Left renal pelvis (tissue), 4 donors: ENCODE results near the gene ZMIZ1. TPM values are rescaled to one million over a fixed set of nuclear protein-coding genes. Genes with fewer than 3 reads are reported as not detected.

Experiments
- DNase-seq, 4 donors: peaks; one replicate each; pipeline ENCODE4 v3.0.0-alpha.2; 2013; ENCODE audit warnings: low read depth in 4 of 4, low spot score in 3 of 4
- polyA plus RNA-seq, 4 donors: library from polyadenylated mRNA; unstranded; fragments of 120-200 nt; gene quantifications; one replicate each; pipeline ENCODE4 v1.2.1, GENCODE V29; 2013; ENCODE audit not compliant: insufficient read length in 4 of 4

The ZMIZ1 gene
- polyA plus RNA-seq, 4 donors = 72.7 to 108 (median 72.8) TPM

- DNase-seq = no peak
Observed at GRCh38 chr10:79196470-79197461, 128.0 kb downstream of the ZMIZ1 start.

GRCh38 chr10:79197558-79197957, 128.8 kb downstream of the ZMIZ1 start:
- DNase-seq = no peak

DNA sequence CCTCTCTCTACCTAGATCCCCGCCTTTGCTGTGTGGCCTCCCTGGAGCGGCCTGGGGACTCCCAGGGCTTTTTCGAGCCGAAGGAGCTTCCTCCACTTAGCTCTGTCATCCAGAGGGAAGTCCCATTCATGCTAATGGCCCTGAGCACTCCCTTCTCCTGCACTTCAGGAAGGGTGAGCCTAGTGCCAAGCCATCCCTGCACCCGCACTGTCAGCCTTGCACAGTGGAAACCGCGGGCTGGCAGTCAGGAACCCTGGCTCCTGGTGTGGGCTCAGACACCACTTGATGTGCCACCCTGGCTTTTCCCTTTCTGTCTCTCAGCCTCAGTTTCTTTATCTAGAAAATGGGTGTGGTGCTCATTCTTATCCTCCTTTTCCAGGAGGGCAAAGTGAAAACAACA, 131.6 kb downstream of the ZMIZ1 start:
- no peak for DNase-seq

DNA sequence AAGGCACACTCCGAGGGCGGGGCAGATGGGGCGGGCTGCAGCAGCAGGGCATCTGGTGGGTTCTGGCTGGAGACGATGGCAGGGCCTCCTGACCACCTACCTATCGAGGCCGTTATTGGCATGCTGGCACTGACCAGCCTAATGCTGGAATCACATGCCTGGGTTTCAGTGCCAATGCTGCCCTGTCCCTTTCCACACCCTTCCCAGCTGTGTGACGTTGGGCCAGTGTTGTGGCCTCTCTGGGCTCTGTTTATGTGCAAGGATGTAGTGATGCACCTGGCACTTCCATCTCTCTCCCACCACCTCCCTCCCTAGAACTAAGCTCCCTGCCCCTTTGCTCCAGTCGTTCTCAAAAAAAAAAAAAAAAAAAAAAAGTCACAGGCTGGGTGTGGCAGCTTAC, 132.9 kb downstream of the ZMIZ1 start:
- DNase-seq = no peak

DNA sequence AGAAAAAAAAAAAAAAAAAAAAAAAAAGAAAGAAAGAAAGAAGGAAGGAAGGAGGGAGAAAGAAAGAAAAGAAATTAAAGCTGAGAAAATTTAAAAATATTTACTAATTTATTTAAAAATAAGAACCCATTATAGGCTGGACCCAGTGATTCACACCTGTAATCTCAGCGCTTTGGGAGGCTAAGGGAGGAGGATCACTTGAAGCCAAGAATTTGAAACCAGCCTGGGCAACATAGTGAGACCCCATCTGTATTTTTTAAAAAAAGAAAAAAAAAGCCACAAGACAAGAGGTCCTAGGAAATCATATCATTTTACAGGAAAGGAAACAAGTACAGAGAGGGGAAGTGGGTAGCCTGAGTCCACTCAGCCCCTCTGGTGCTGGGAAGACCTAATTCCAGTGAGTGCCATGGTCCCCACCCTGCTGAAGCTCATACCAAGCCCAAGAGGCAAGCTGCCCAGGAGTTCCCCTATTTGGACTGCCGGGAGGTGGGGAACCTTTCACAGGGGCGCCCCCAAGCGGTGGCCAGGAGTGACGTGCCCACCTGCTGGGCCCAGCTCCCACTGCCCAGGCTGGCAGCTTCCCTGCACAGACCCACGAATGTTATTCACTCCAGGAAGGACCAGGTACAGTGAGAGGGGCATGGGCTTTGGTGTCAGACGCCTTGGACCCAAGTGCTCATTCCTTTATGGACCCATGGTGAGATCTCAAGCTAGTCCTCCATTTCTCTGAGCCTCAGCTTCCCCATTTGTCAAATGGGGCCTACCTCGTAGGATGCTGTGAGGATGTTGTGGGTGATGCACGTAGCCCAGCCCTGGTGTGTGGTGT, 133.6 kb downstream of the ZMIZ1 start:
- no peak for DNase-seq

GRCh38 chr10:79203014-79203644, 134.4 kb downstream of the ZMIZ1 start:
- no peak for DNase-seq

- DNase-seq = peak in 1 of 4 donors; percentile 79
Observed at GRCh38 chr10:79203833-79204232, 135.1 kb downstream of the ZMIZ1 start.

DNA sequence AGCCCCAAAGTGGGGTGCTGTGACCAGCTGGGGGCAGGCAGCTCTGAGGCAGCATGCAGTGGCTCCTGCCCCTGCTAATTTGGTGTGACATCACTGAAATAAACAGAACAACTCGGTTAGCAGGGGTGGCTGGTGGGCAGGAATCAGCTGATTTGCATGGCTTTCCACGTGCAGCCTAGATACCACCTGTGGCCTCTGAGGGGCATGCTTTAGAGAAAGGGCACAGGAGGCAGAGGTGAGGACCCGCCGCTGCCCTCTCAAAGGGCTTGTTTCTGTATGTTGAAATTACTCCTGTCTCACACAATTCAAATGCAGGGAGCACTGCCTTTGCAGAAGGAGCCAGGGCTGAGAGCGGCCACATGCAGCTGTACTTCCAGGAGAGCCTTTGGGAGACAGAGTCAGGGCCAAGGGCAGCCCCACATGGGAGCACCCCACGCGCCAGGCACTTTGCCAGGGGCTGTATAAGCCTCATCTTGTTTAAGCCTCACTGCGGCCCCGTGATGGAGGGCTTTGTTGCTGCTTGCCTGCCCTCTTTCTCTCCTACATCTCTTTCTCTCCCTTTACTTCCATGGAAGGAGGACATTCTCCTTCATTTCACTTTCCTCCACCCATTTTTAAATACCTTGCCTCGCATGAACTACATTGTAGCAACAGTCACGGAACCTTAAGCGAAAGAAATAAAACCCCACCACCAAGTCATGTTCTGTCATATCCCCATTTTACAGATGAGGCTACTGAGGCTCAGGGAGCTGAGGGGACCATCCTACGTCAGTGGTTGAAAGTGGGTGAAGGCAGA, 137.7 kb downstream of the ZMIZ1 start:
- DNase-seq = no peak

DNA sequence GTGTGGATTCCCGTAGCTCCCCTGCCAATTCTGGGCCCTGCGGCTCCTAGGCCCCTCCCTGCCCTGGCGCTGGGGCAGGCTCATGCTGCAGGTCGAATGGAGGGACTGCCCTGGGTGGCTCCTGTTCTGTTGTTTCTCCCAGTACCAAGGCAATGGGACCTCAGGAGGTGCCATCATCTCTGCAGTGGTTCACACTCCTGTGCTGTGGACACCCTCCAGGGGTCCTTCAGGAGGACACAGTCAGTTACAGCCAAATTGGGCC, 138.3 kb downstream of the ZMIZ1 start:
- no peak for DNase-seq

GRCh38 chr10:79207726-79208125, 139.0 kb downstream of the ZMIZ1 start:
- no peak for DNase-seq

- DNase-seq = no peak
Observed at GRCh38 chr10:79208251-79208983, 139.7 kb downstream of the ZMIZ1 start.

GRCh38 chr10:79209340-79209739, 140.6 kb downstream of the ZMIZ1 start:
- DNase-seq = no peak

- DNase-seq = no peak
Observed at GRCh38 chr10:79209831-79210230, 141.1 kb downstream of the ZMIZ1 start.

DNA sequence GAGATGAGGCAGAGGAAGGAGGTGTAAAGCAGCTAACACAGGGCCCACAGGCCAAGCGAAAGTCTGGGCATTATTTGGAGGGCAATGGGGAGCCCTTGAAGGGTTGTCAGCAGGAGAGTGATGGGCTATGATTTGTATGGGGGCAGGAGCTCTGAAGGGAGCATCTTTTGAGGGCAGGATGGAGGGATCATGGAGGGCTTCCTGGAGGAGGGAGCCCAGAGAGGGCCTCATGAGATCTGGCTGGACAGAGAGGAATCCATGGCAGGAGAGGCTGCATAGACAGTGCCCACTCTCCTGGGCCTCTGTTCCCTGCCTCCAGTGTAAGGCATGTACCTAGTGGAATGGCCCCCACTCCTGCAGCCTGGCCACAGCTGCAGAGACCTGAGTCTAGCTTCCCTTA, 141.9 kb downstream of the ZMIZ1 start:
- no peak for DNase-seq

DNA sequence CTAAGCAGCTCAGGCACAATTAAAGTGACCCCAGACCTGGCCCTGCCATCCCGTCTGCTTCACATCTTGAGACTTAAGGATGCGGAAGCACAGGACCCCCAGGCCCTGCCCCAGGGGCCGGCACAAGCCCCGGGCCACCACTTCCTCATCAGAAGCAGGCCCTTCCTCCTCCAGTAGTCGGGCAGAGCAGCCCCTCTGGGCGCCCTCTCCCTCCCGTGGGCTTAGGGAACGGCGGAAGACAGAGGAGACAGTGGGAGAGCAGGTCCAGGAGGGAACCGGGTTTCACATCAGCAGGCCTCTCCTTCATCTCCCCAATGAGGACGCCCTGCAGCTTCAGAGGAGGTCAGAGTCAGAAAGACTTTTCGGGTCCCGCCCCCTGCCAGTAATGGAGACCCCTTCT, 142.8 kb downstream of the ZMIZ1 start:
- DNase-seq = no peak

DNA sequence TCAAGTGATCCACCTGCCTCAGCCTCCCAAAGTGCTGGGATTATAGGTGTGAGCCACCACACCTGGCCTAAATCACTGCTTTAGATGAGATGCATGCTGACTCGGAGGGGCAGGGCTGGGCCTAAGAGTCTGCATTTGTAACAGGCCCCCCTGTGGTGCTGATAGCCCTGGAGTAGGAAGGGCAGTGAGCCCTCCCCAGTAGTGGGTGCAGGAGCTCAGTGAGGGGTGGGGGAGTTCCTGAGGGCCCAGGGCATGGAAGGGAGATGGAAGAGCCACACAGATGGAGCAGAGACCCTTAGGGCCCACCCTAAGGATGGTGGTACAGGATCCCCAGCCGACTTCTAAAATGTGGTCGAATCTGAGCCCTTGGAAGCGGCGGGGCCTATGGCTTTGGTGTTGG, 146.8 kb downstream of the ZMIZ1 start:
- no peak for DNase-seq

DNA sequence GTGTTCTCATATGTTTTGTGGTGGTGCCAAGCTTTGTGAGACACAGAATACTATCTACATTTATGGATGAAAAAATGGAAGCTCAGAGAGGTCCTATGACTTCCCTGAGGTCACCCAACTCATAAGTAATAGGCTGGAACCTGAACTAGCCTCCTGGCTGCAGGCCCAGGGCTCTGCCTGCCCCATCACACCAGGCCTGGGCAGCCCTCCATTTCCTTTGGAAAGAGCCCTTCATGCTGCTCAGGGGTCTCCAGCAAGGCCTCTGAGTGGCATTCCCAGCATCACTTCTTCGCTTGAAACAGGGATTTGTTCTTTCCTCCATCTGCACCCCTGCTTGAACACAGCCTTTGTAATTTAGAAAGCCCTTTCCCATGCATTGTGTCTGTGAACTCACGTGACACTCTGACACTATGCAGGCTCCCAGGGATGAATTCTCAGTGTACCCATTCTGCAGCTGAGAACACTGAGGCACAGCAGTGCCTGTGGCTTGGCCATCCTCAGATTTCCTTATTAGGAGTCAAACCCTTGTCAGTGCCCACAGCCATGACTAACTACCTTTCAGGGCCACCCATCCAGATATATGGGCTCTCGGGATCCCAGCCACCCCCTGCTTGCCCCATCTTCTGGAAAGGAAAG, 150.7 kb downstream of the ZMIZ1 start:
- DNase-seq = no peak

DNA sequence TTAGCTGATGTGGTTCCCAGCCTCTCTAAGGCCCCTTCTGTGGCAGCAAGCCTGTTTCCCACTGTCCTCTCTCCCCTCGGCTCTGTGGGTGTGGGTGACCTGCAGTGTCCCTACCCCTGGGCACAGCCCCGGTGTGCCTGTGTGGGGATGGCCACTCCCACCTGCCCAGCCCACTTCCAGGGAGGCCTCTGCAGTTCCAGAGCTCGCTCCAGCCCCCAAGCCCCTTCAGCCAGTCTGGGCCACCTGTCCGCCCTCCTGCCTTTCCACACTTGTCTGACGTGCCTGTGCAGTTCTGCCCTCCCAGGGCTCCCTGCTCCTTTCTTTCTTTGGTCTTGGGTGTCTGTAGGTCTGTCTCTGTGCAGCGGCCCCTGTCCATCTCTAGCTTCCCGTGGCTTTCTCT, 151.5 kb downstream of the ZMIZ1 start:
- no peak for DNase-seq
